Astrocyte of the cerebellum (primary cell): ENCODE results near the gene PDE10A.

ENCODE experiments used
- DNase-seq: peaks from one replicate; pipeline ENCODE4 v3.0.0-alpha.2; 2011; ENCODE audit warnings: low read depth
- H3K4me3 ChIP-seq: 2 replicates; pipeline ENCODE4 v1.5.1; 2011; ENCODE audit warnings: mild to moderate bottlenecking, low read depth, low read length, moderate library complexity
- in situ Hi-C: cut with HindIII; loops from 2 replicates; pipeline ENCODE4 v1.10.0; 2017; ENCODE audit warnings: low sequenced_read_pairs
- TF ChIP-seq, protein P1 (sequence below): IDR thresholded peaks from 2 replicates; pipeline ENCODE4 v1.5.1; 2012; ENCODE audit warnings: low read length, low read depth, moderate library complexity, mild to moderate bottlenecking; ENCODE audit errors: missing control alignments

PDE10A gene

DNA sequence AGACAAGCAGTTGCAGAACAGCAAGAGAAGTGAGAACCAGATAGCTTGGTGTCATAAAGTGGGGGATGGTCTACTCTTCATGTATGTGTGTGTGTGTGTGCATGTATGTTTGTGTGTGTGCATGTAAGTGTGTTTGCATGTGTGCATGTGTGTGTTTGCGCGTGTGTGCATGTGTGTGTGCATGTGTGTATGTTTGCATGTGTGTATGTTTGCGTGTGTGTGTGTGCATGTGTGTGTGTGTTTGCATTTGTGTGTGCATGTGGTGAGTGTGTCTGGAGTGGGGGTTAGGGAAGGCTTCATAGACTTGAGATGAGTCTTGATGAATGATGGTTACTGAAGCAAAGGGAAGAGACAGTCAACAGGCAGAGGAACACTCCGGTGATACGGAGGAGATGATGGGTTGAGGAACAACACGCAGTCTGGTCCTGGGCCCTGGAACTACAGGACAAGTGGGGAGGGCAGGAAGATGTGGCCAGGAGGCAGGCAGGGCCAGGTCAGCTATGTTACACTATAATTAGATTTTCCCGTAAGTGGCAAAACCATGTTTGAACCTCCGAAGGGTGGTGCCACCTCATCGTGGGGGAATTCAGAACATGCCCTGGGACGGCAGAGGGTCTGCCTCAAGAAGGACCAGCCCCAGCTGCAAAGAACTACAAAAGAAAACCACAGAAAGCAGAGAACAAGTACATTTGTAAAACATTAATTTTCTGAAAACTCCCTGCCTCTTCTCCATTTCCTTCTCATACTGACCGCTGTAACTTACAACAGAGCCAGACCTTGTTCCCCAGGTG is 38.7 kb upstream of the PDE10A start:
- in situ Hi-C loops: no loop called here
- DNase-seq: no peak
- no peak overlapping the region for H3K4me3 ChIP-seq
- TF ChIP-seq, protein P1, sequence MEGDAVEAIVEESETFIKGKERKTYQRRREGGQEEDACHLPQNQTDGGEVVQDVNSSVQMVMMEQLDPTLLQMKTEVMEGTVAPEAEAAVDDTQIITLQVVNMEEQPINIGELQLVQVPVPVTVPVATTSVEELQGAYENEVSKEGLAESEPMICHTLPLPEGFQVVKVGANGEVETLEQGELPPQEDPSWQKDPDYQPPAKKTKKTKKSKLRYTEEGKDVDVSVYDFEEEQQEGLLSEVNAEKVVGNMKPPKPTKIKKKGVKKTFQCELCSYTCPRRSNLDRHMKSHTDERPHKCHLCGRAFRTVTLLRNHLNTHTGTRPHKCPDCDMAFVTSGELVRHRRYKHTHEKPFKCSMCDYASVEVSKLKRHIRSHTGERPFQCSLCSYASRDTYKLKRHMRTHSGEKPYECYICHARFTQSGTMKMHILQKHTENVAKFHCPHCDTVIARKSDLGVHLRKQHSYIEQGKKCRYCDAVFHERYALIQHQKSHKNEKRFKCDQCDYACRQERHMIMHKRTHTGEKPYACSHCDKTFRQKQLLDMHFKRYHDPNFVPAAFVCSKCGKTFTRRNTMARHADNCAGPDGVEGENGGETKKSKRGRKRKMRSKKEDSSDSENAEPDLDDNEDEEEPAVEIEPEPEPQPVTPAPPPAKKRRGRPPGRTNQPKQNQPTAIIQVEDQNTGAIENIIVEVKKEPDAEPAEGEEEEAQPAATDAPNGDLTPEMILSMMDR: no peak

DNA sequence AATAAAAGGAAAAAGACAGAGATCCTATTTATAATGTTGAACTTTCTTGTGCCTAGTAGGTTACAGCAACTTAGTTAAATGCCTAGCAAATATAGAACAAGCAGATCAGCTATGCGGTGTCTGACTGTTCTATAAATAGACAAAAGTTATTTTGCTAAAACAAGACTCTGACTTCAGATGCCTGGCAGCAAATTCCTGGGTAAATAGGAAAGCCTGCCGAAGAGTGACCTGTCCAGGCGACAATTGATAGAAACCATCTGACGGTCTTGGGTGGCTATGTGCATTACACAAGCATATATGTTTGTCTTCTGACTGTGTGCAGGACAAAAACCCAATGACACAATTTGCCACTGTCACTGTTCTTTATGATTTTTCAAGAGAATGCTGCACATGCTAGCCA is 38.0 kb upstream of the PDE10A start:
- no peak for DNase-seq
- TF ChIP-seq, protein P1: no peak
- H3K4me3 ChIP-seq: no peak overlapping the region
- in situ Hi-C loops: no loop called here

DNA sequence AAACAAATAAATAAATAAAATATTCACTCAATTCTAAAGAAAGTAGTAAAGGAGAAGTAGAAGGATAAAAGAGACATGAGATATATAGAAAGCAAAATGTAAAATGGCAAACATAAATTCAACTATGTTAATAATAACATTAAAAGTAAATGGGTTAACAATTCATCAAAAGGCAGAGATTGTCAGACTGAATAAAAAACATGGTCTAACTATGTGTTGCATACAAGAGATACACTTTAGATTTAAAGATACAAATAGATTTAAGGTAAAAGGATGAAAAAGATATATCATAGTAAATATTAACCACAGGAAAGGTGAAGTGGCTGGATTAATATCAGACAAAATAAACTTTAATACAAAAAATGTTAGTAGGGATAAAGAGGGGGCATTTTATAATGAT is 35.8 kb upstream of the PDE10A start:
- H3K4me3 ChIP-seq: no peak overlapping the region
- in situ Hi-C loops: no loop called here
- TF ChIP-seq, protein P1: no peak
- no peak for DNase-seq

DNA sequence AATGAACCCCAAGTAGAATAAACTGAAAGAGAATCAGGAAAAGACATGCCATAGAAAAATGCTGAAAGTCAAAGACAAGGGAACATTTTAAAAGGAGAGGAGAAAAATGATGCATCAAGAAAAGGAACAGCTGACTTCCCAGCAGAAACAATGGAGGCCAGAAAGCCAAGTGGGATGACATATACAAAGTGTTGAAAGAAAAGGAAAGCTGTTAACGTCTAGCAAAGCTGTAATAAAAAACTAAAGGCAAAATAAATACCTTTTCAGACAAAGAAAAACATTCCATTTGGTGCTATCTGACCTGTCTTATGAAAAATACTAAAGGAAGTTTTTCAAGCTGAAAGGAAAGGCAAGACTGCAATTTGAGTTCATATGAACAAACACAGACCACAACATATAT is 34.1 kb upstream of the PDE10A start:
- TF ChIP-seq, protein P1: no peak
- DNase-seq: no peak
- no peak overlapping the region for H3K4me3 ChIP-seq
- in situ Hi-C loops: no loop called here

GRCh38 chr6:165695722-165696515 is 32.9 kb upstream of the PDE10A start:
- in situ Hi-C loops: no loop called here
- TF ChIP-seq, protein P1: no peak
- DNase-seq: no peak
- no peak overlapping the region for H3K4me3 ChIP-seq

DNA sequence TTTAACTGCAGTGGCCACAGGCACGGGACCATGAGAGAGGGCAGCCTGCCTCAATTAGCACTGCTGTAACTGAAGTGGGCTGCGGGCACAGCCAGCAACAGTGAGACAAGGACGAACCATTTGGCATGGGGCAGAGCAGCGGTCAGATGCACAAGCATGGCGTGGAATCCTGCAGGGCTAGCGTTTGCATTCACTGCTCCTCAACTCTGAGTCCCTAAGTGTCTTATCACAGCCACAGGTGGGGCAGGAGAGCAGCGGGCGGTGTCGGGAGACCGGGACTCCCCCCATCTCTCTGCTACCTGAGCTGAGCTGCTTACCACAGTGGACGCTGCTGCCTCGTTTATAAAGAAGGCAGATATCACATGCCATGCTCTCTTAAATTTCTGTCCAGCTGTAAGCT is 31.3 kb upstream of the PDE10A start:
- DNase-seq: no peak
- in situ Hi-C loops: no loop called here
- TF ChIP-seq, protein P1: no peak

More for the DNA sequence above, 31.3 kb upstream of the PDE10A start:
- no peak overlapping the region for H3K4me3 ChIP-seq
